IMR-90 (cell line): Measurements from ENCODE around the gene NR5A2.

Experiments
- FOS ChIP-seq: fragments of 150-350 bp; IDR thresholded peaks from 2 replicates; pipeline ENCODE4 v1.6.1; 2016; ENCODE audit warnings: low read depth, low read length
- POLR2A ChIP-seq: IDR thresholded peaks from 2 replicates; pipeline ENCODE4 v1.6.1; 2012; ENCODE audit warnings: mild to moderate bottlenecking, low read depth, low read length
- TF ChIP-seq, protein P1 (sequence below): conservative IDR thresholded peaks from 2 replicates; pipeline ENCODE4 v1.5.1; 2012; ENCODE audit warnings: mild to moderate bottlenecking, low read depth, low read length, improper control_type of control experiment

DNA sequence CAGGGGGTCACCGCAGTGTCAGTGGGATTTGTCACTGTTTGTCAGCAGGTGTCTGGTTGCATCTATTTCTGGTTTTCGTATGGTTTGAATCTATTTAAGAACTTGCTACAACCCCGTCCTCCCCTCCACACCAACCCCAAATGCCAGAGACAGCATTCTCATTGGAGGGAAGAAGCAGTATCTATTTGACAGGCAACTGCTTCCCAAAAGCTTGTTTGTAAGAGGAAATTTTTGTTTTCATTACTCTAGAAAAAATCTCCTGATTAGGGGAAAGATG is 54.4 kb downstream of the NR5A2 start:
- TF ChIP-seq, protein P1, sequence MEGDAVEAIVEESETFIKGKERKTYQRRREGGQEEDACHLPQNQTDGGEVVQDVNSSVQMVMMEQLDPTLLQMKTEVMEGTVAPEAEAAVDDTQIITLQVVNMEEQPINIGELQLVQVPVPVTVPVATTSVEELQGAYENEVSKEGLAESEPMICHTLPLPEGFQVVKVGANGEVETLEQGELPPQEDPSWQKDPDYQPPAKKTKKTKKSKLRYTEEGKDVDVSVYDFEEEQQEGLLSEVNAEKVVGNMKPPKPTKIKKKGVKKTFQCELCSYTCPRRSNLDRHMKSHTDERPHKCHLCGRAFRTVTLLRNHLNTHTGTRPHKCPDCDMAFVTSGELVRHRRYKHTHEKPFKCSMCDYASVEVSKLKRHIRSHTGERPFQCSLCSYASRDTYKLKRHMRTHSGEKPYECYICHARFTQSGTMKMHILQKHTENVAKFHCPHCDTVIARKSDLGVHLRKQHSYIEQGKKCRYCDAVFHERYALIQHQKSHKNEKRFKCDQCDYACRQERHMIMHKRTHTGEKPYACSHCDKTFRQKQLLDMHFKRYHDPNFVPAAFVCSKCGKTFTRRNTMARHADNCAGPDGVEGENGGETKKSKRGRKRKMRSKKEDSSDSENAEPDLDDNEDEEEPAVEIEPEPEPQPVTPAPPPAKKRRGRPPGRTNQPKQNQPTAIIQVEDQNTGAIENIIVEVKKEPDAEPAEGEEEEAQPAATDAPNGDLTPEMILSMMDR: no peak
- TF ChIP-seq POLR2A: no peak
- TF ChIP-seq FOS: no peak
